Naive B cell (primary cell): ENCODE data around the gene ZC3H7A. TPM values are rescaled to one million over a fixed set of nuclear protein-coding genes. Genes with fewer than 3 reads are reported as not detected.

ENCODE experiments used
- ATAC-seq, 2 donors: fragments of 150-1000 bp; cut with Tn5 transposase; 2 replicates each; pipeline ENCODE4 v1.10.0; 2021; ENCODE audit warnings: low read depth in 2 of 2, mild to moderate bottlenecking in 2 of 2, moderate library complexity in 2 of 2
- DNase-seq: peaks from one replicate; pipeline ENCODE4 v3.0.0; 2022
- H3K27ac Mint-ChIP-seq, 6 donors: one replicate each; pipeline ENCODE4 v1.8.0; 2020 to 2022; ENCODE audit warnings: mild to moderate bottlenecking in 6 of 6, mixed read lengths in 6 of 6, moderate library complexity in 5 of 6, inconsistent platforms in 2 of 6
- H3K27me3 Mint-ChIP-seq, 3 donors: one replicate each; pipeline ENCODE4 v1.8.0; 2021 to 2022; ENCODE audit warnings: mixed read lengths in 3 of 3, mild to moderate bottlenecking in 1 of 3
- H3K36me3 Mint-ChIP-seq, 2 donors: one replicate each; pipeline ENCODE4 v1.8.0; 2020 to 2022; ENCODE audit warnings: mixed read lengths in 2 of 2, inconsistent platforms in 1 of 2, mild to moderate bottlenecking in 1 of 2
- H3K4me1 Mint-ChIP-seq, 3 donors: one replicate each; pipeline ENCODE4 v1.8.0; 2020 to 2022; ENCODE audit warnings: mixed read lengths in 3 of 3, inconsistent platforms in 1 of 3, mild to moderate bottlenecking in 1 of 3, moderate library complexity in 1 of 3
- H3K4me3 Mint-ChIP-seq, 8 donors: one replicate each; pipeline ENCODE4 v1.8.0; 2020 to 2022; ENCODE audit warnings: mild to moderate bottlenecking in 8 of 8, mixed read lengths in 8 of 8, moderate library complexity in 8 of 8, inconsistent platforms in 2 of 8
- H3K9me3 Mint-ChIP-seq, 7 donors: one replicate each; pipeline ENCODE4 v1.8.0; 2020 to 2022; ENCODE audit warnings: mixed read lengths in 7 of 7, mild to moderate bottlenecking in 5 of 7, inconsistent platforms in 2 of 7, moderate library complexity in 1 of 7
- polyA plus RNA-seq, 6 donors: library from polyadenylated mRNA; unstranded; fragments of 300-500 nt; fragmentation: Illumina TruSeq; gene quantifications; one replicate each; pipeline ENCODE4 v1.2.3, GENCODE V29; 2021; ENCODE audit warnings: low read depth in 6 of 6

ZC3H7A gene
- polyA plus RNA-seq, 6 donors from 2014 or later, result 20.7 to 38.4 (median 32.0) TPM

- peaks cover 31 to 51% of the 10 kb centered on the region in 2 donors for H3K36me3 Mint-ChIP-seq
- no peaks in the 10 kb centered on the region for H3K9me3 Mint-ChIP-seq
- H3K27ac Mint-ChIP-seq, result peak overlapping the region in 1 of 6 donors; percentile 95
- no peaks in the 10 kb centered on the region for H3K27me3 Mint-ChIP-seq
- no peak overlapping the region for H3K4me3 Mint-ChIP-seq
- no peak for ATAC-seq
- no peak for DNase-seq
- peaks cover 0 to 8% (median 0%) of the 10 kb centered on the region in 3 donors for H3K4me1 Mint-ChIP-seq
Observed at GRCh38 chr16:11752856-11753255, 44.2 kb downstream of the ZC3H7A start.

GRCh38 chr16:11750056-11750455, 47.0 kb downstream of the ZC3H7A start:
- peaks cover 0 to 8% (median 0%) of the 10 kb centered on the region in 3 donors for H3K4me1 Mint-ChIP-seq
- no peak for ATAC-seq
- DNase-seq, result no peak
- H3K4me3 Mint-ChIP-seq, result no peak overlapping the region
- H3K36me3 Mint-ChIP-seq, result peaks cover 20 to 38% of the 10 kb centered on the region in 2 donors
- no peaks in the 10 kb centered on the region for H3K27me3 Mint-ChIP-seq
- H3K27ac Mint-ChIP-seq, result peak overlapping the region in 3 of 6 donors; percentile 72 to 92 (median 76)
- H3K9me3 Mint-ChIP-seq, result no peaks in the 10 kb centered on the region

- DNase-seq, result no peak
- no peak for ATAC-seq
- H3K36me3 Mint-ChIP-seq, result peaks cover 20 to 31% of the 10 kb centered on the region in 2 donors
- peaks cover 5 to 8% (median 6%) of the 10 kb centered on the region in 3 donors for H3K4me1 Mint-ChIP-seq
- peak overlapping the region in 1 of 8 donors; percentile 60 for H3K4me3 Mint-ChIP-seq
- H3K27ac Mint-ChIP-seq, result peak overlapping the region in 4 of 6 donors; percentile 16 to 71 (median 63)
- no peaks in the 10 kb centered on the region for H3K27me3 Mint-ChIP-seq
- no peaks in the 10 kb centered on the region for H3K9me3 Mint-ChIP-seq
Observed at GRCh38 chr16:11748404-11749254, 48.4 kb downstream of the ZC3H7A start.

- Mint-ChIP-seq H3K36me3 (peaks cover 17 to 26% of the 10 kb centered on the region in 2 donors), H3K27me3 (no peaks in the 10 kb centered on the region), H3K4me1 (peaks cover 3 to 13% (median 11%) of the 10 kb centered on the region in 3 donors), H3K4me3 (no peak overlapping the region), H3K9me3 (no peaks in the 10 kb centered on the region), H3K27ac (peak overlapping the region in 3 of 6 donors; percentile 47 to 70 (median 67))
- no peak for DNase-seq
- ATAC-seq, result no peak
Observed at GRCh38 chr16:11747949-11748403, 49.1 kb downstream of the ZC3H7A start.

GRCh38 chr16:11744075-11744470, 53.0 kb downstream of the ZC3H7A start:
- Mint-ChIP-seq H3K27me3 (no peaks in the 10 kb centered on the region), H3K4me3 (peak overlapping the region; percentile 79 to 94 (median 92)), H3K27ac (peak overlapping the region; percentile 92 to 98 (median 97)), H3K9me3 (no peaks in the 10 kb centered on the region), H3K4me1 (peaks cover 20 to 44% (median 34%) of the 10 kb centered on the region in 3 donors), H3K36me3 (no peaks in the 10 kb centered on the region)
- DNase-seq (no peak), ATAC-seq (no peak)

GRCh38 chr16:11743308-11744074, 53.6 kb downstream of the ZC3H7A start:
- Mint-ChIP-seq H3K4me3 (peak overlapping the region; percentile 89 to 95 (median 93)), H3K4me1 (peaks cover 20 to 50% (median 38%) of the 10 kb centered on the region in 3 donors), H3K36me3 (no peaks in the 10 kb centered on the region), H3K27me3 (no peaks in the 10 kb centered on the region), H3K9me3 (no peaks in the 10 kb centered on the region), H3K27ac (peak overlapping the region; percentile 92 to 98 (median 97))
- DNase-seq, result peak; percentile 20
- no peak for ATAC-seq

- peak within 1 kb of the TSS; percentile 89 to 96 (median 94) for H3K4me3 Mint-ChIP-seq
- H3K9me3 Mint-ChIP-seq, result no peaks in the 10 kb centered on the region
- DNase-seq, result peak; percentile 100
- H3K36me3 Mint-ChIP-seq, result no peaks in the 10 kb centered on the region
- no peaks in the 10 kb centered on the region for H3K27me3 Mint-ChIP-seq
- ATAC-seq, result peak; percentile 88 to 90
- H3K27ac Mint-ChIP-seq, result peak within 1 kb of the TSS; percentile 92 to 98 (median 97)
- H3K4me1 Mint-ChIP-seq, result peaks cover 27 to 57% (median 45%) of the 10 kb centered on the region in 3 donors
Observed at GRCh38 chr16:11742536-11743307, 54.3 kb downstream of the ZC3H7A start, which contains the start of gene TXNDC11. TSS of gene TXNDC11 (minus strand) at chr16:11742857. CDS start at chr16:11742730, 127 bp downstream.

GRCh38 chr16:11742093-11742535, 54.9 kb downstream of the ZC3H7A start:
- no peak for DNase-seq
- Mint-ChIP-seq H3K4me1 (peaks cover 27 to 62% (median 46%) of the 10 kb centered on the region in 3 donors), H3K27me3 (no peaks in the 10 kb centered on the region)

GRCh38 chr16:11740567-11740966, 56.5 kb downstream of the ZC3H7A start:
- ATAC-seq (no peak), DNase-seq (no peak)
- peak overlapping the region in 4 of 6 donors; percentile 60 to 96 (median 93) for H3K27ac Mint-ChIP-seq
- peaks cover 32 to 70% (median 46%) of the 10 kb centered on the region in 3 donors for H3K4me1 Mint-ChIP-seq
- H3K9me3 Mint-ChIP-seq, result no peaks in the 10 kb centered on the region
- peak overlapping the region in 7 of 8 donors; percentile 88 to 96 (median 93) for H3K4me3 Mint-ChIP-seq
- H3K27me3 Mint-ChIP-seq, result no peaks in the 10 kb centered on the region
- H3K36me3 Mint-ChIP-seq, result peaks cover 0 to under 1% of the 10 kb centered on the region in 2 donors

More at GRCh38 chr16:11742093-11742535, 54.9 kb downstream of the ZC3H7A start:
- Mint-ChIP-seq H3K27ac (peak overlapping the region; percentile 64 to 96 (median 94)), H3K36me3 (no peaks in the 10 kb centered on the region), H3K4me3 (peak overlapping the region; percentile 88 to 96 (median 92)), H3K9me3 (no peaks in the 10 kb centered on the region)
- ATAC-seq, result peak; percentile 34 to 42

GRCh38 chr16:11738742-11739544, 58.1 kb downstream of the ZC3H7A start:
- Mint-ChIP-seq H3K27ac (peak overlapping the region in 2 of 6 donors; percentile 22 to 24), H3K4me3 (peak overlapping the region in 3 of 8 donors; percentile 7 to 93 (median 55)), H3K4me1 (peaks cover 36 to 74% (median 45%) of the 10 kb centered on the region in 3 donors), H3K36me3 (peaks cover 8% of the 10 kb centered on the region in 2 donors), H3K27me3 (no peaks in the 10 kb centered on the region), H3K9me3 (no peaks in the 10 kb centered on the region)
- no peak for DNase-seq
- ATAC-seq, result no peak

- Mint-ChIP-seq H3K4me1 (peaks cover 36 to 64% (median 39%) of the 10 kb centered on the region in 3 donors), H3K36me3 (peaks cover 8% of the 10 kb centered on the region in 2 donors), H3K4me3 (peak overlapping the region in 2 of 8 donors; percentile 19 to 57), H3K27ac (peak overlapping the region in 2 of 6 donors; percentile 24 to 65), H3K9me3 (no peaks in the 10 kb centered on the region), H3K27me3 (no peaks in the 10 kb centered on the region)
- ATAC-seq (no peak), DNase-seq (no peak)
Observed at GRCh38 chr16:11737713-11738112, 59.3 kb downstream of the ZC3H7A start.

- DNase-seq (no peak), ATAC-seq (no peak)
- Mint-ChIP-seq H3K4me3 (no peak overlapping the region), H3K4me1 (peaks cover 35 to 63% (median 39%) of the 10 kb centered on the region in 3 donors), H3K36me3 (peaks cover 8 to 15% of the 10 kb centered on the region in 2 donors), H3K27me3 (no peaks in the 10 kb centered on the region), H3K9me3 (no peaks in the 10 kb centered on the region), H3K27ac (no peak overlapping the region)
Observed at GRCh38 chr16:11736903-11737302, 60.2 kb downstream of the ZC3H7A start.
